IgD-negative memory B cell (primary cell): ENCODE data around the gene CYS1. TPM values are rescaled to one million over a fixed set of nuclear protein-coding genes. Genes with fewer than 3 reads are reported as not detected.
A peak's percentile ranks its signal among the peaks of the same experiment; 100 is the strongest.

Experiments
- H3K27ac Mint-ChIP-seq, 3 donors: one replicate each; pipeline ENCODE4 v1.8.0; 2020 to 2022; ENCODE audit warnings: mild to moderate bottlenecking in 3 of 3, mixed read lengths in 3 of 3, moderate library complexity in 1 of 3
- H3K27me3 Mint-ChIP-seq: one replicate; pipeline ENCODE4 v1.8.0; 2021; ENCODE audit warnings: mixed read lengths
- H3K36me3 Mint-ChIP-seq: one replicate; pipeline ENCODE4 v1.8.0; 2020; ENCODE audit warnings: mild to moderate bottlenecking, mixed read lengths
- H3K4me1 Mint-ChIP-seq, 3 donors: one replicate each; pipeline ENCODE4 v1.8.0; 2020 to 2022; ENCODE audit warnings: mixed read lengths in 3 of 3, mild to moderate bottlenecking in 1 of 3
- H3K4me3 Mint-ChIP-seq, 4 donors: one replicate each; pipeline ENCODE4 v1.8.0; 2020 to 2022; ENCODE audit warnings: mild to moderate bottlenecking in 4 of 4, mixed read lengths in 4 of 4, moderate library complexity in 3 of 4
- H3K9me3 Mint-ChIP-seq, 3 donors: one replicate each; pipeline ENCODE4 v1.8.0; 2020 to 2021; ENCODE audit warnings: mixed read lengths in 3 of 3, mild to moderate bottlenecking in 1 of 3
- polyA plus RNA-seq: library from polyadenylated mRNA; unstranded; fragments of 300-500 nt; fragmentation: Illumina TruSeq; gene quantifications from one replicate; pipeline ENCODE4 v1.2.3, GENCODE V29; 2021

Gene CYS1
- polyA plus RNA-seq, 1 donor from 2014 or later, result not detected

DNA sequence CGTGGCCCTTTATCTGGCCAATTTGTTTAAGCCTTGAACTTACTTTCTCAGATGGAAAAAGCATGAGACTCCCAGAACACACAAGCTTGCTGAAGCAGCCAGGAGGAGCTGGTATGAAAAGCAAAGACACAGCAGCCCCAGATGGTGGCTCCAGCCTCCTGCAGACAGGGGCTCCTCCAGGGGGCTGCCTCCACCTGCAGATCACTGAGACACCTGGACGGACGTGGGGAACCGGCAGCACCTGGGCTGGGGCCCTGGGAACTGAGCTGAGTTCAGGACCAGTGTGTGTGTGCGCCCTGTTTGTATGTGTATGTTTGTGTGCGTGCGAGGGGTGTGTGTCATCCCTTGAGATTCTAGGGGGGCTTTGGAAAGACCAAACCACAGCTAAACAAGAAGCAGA is 8.6 kb downstream of the CYS1 start:
- peaks cover 3 to 4% (median 4%) of the 10 kb centered on the region in 3 donors for H3K4me1 Mint-ChIP-seq
- peaks cover 2% of the 10 kb centered on the region for H3K36me3 Mint-ChIP-seq
- peaks cover 0 to 8% (median 4%) of the 10 kb centered on the region in 3 donors for H3K9me3 Mint-ChIP-seq
- no peak overlapping the region for H3K27ac Mint-ChIP-seq
- peaks cover 24% of the 10 kb centered on the region for H3K27me3 Mint-ChIP-seq
- peak overlapping the region in 1 of 4 donors; percentile 68 for H3K4me3 Mint-ChIP-seq

DNA sequence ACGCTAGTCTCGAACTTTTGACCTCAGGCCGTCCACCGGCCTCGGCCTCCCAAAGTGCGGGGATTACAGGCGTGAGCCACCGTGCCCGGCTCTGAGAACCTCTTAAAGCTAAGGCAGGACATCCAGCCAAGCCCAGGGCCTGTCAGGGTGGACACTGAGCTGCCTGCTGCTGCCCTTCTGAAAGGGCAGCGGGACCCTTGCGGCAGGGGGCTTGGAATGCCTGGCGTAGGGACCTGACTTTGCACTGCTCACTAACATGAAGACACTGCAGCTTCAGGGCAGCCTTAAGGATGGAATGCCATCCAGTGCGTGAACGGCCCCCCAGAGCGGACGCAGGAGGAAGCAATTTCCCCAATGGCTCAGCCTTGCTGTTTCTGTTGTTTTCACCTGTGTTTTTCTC is 9.0 kb downstream of the CYS1 start:
- Mint-ChIP-seq H3K36me3 (peaks cover 2% of the 10 kb centered on the region), H3K4me1 (peaks cover 3 to 4% (median 3%) of the 10 kb centered on the region in 3 donors), H3K27me3 (peaks cover 21% of the 10 kb centered on the region), H3K27ac (no peak overlapping the region), H3K9me3 (peaks cover 0 to 8% (median 4%) of the 10 kb centered on the region in 3 donors), H3K4me3 (no peak overlapping the region)

GRCh38 chr2:10067881-10068280 is 12.3 kb downstream of the CYS1 start:
- H3K27me3 Mint-ChIP-seq, result peaks cover 7% of the 10 kb centered on the region
- peaks cover 3 to 4% (median 3%) of the 10 kb centered on the region in 3 donors for H3K4me1 Mint-ChIP-seq
- peak overlapping the region in 1 of 4 donors; percentile 3 for H3K4me3 Mint-ChIP-seq
- H3K36me3 Mint-ChIP-seq, result peaks cover 4% of the 10 kb centered on the region
- H3K27ac Mint-ChIP-seq, result no peak overlapping the region
- peaks cover 0 to 8% (median 4%) of the 10 kb centered on the region in 3 donors for H3K9me3 Mint-ChIP-seq

DNA sequence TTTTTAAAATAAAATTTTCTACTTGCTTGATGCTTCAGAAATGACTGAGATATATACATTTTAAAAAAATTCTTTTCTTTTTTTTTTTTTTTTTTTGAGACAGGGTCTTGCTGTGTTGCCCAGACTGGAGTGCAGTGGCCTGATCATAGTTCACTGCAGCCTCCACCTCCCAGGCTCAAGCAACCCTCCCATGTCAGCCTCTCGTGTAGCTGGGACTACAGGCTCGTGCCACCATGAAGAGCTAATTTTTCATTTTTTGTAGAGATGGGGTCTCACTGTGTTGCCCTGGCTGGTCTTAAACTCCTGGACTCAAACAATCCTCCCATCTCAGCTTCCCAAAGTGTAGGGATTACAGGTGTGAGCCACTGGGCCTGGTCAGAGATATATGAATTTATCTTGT is 12.9 kb downstream of the CYS1 start:
- peaks cover 0 to under 1% (median 0%) of the 10 kb centered on the region in 3 donors for H3K4me1 Mint-ChIP-seq
- H3K27me3 Mint-ChIP-seq, result peaks cover 2% of the 10 kb centered on the region
- H3K36me3 Mint-ChIP-seq, result peaks cover 4% of the 10 kb centered on the region
- no peak overlapping the region for H3K27ac Mint-ChIP-seq
- no peak overlapping the region for H3K4me3 Mint-ChIP-seq
- peaks cover 0 to 8% (median 4%) of the 10 kb centered on the region in 3 donors for H3K9me3 Mint-ChIP-seq

GRCh38 chr2:10065773-10066055 is 14.5 kb downstream of the CYS1 start:
- Mint-ChIP-seq H3K27ac (no peak overlapping the region), H3K27me3 (peaks cover 3% of the 10 kb centered on the region), H3K36me3 (peaks cover 4% of the 10 kb centered on the region), H3K9me3 (peaks cover 0 to 8% (median 4%) of the 10 kb centered on the region in 3 donors), H3K4me1 (no peaks in the 10 kb centered on the region), H3K4me3 (no peak overlapping the region)

- peaks cover 0 to 8% (median 4%) of the 10 kb centered on the region in 3 donors for H3K9me3 Mint-ChIP-seq
- peaks cover 4% of the 10 kb centered on the region for H3K36me3 Mint-ChIP-seq
- no peaks in the 10 kb centered on the region for H3K4me1 Mint-ChIP-seq
- H3K27me3 Mint-ChIP-seq, result peaks cover 3% of the 10 kb centered on the region
- H3K4me3 Mint-ChIP-seq, result no peak overlapping the region
- no peak overlapping the region for H3K27ac Mint-ChIP-seq
These were observed 15.1 kb downstream of the CYS1 start for GRCh38 chr2:10064932-10065772.

- no peak overlapping the region for H3K27ac Mint-ChIP-seq
- H3K4me3 Mint-ChIP-seq, result no peak overlapping the region
- H3K9me3 Mint-ChIP-seq, result peaks cover 0 to 8% (median 4%) of the 10 kb centered on the region in 3 donors
- peaks cover 3% of the 10 kb centered on the region for H3K27me3 Mint-ChIP-seq
- H3K4me1 Mint-ChIP-seq, result no peaks in the 10 kb centered on the region
- peaks cover 4% of the 10 kb centered on the region for H3K36me3 Mint-ChIP-seq
These were observed 16.6 kb downstream of the CYS1 start for GRCh38 chr2:10063566-10063965.

- H3K27me3 Mint-ChIP-seq, result peaks cover 3% of the 10 kb centered on the region
- H3K9me3 Mint-ChIP-seq, result peaks cover 0 to 3% (median 3%) of the 10 kb centered on the region in 3 donors
- H3K4me3 Mint-ChIP-seq, result no peak overlapping the region
- H3K4me1 Mint-ChIP-seq, result no peaks in the 10 kb centered on the region
- H3K27ac Mint-ChIP-seq, result no peak overlapping the region
- H3K36me3 Mint-ChIP-seq, result peaks cover 2% of the 10 kb centered on the region
These were observed 17.3 kb downstream of the CYS1 start for GRCh38 chr2:10062931-10063365.

DNA sequence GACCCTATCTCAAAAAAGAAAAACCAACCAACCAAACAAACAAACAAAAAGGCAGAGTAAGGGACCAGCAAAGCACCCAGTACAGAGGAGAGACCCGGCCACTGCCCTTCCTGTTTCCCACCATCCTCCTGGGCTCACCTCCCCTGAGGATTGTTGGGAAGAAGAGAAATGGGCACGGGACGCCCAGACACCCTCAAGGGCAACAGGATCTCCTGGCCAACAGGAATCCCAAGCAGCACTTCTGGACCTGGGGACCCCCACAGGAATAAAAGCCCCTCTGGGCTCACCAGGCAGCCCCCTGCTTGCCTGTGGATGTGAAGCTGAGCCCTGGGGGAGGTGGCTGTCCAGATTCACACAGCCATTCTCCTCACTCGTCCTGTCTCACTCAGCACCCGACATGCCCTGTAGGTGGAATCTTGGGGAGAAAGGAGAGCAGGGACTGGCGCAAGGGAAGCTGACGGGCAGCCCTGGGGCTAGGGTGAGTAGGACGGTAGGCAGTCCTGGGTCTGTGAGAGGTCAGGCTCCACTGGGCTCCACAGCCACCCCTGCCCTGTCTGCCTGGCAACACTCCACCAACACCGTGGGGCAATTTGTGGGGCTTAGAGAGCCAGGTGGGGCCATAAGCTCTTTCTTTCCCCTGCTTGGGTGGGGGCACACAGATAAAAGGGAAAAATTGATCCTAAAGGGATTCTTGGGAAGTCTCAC is 18.8 kb downstream of the CYS1 start:
- Mint-ChIP-seq H3K4me1 (peaks cover 0 to 2% (median 0%) of the 10 kb centered on the region in 3 donors), H3K27ac (no peak overlapping the region), H3K4me3 (no peak overlapping the region), H3K27me3 (peaks cover 3% of the 10 kb centered on the region), H3K36me3 (peaks cover 1% of the 10 kb centered on the region), H3K9me3 (no peaks in the 10 kb centered on the region)

GRCh38 chr2:10059552-10060335 is 20.5 kb downstream of the CYS1 start:
- Mint-ChIP-seq H3K36me3 (peaks cover 4% of the 10 kb centered on the region), H3K27ac (no peak overlapping the region), H3K4me1 (peaks cover 0 to 2% (median 0%) of the 10 kb centered on the region in 3 donors), H3K9me3 (no peaks in the 10 kb centered on the region), H3K27me3 (peaks cover 3% of the 10 kb centered on the region), H3K4me3 (no peak overlapping the region)

GRCh38 chr2:10059016-10059351 is 21.2 kb downstream of the CYS1 start:
- H3K27ac Mint-ChIP-seq, result no peak overlapping the region

GRCh38 chr2:10058251-10059015 is 21.8 kb downstream of the CYS1 start:
- H3K4me1 Mint-ChIP-seq, result peaks cover 0 to 4% (median 2%) of the 10 kb centered on the region in 3 donors
- H3K36me3 Mint-ChIP-seq, result peaks cover 2% of the 10 kb centered on the region
- no peak overlapping the region for H3K27ac Mint-ChIP-seq
- peaks cover 2% of the 10 kb centered on the region for H3K27me3 Mint-ChIP-seq
- no peaks in the 10 kb centered on the region for H3K9me3 Mint-ChIP-seq
- H3K4me3 Mint-ChIP-seq, result no peak overlapping the region

More at GRCh38 chr2:10059016-10059351, 21.2 kb downstream of the CYS1 start:
- Mint-ChIP-seq H3K27me3 (peaks cover 2% of the 10 kb centered on the region), H3K4me3 (no peak overlapping the region), H3K4me1 (peaks cover 0 to 2% (median 2%) of the 10 kb centered on the region in 3 donors), H3K9me3 (no peaks in the 10 kb centered on the region), H3K36me3 (peaks cover 2% of the 10 kb centered on the region)

GRCh38 chr2:10057231-10058107 is 22.7 kb downstream of the CYS1 start:
- Mint-ChIP-seq H3K27ac (no peak overlapping the region), H3K4me1 (peaks cover 0 to 4% (median 2%) of the 10 kb centered on the region in 3 donors), H3K4me3 (peak overlapping the region in 1 of 4 donors; percentile 49)

More at GRCh38 chr2:10057231-10058107, 22.7 kb downstream of the CYS1 start:
- H3K9me3 Mint-ChIP-seq, result no peaks in the 10 kb centered on the region
- H3K27me3 Mint-ChIP-seq, result peaks cover 2% of the 10 kb centered on the region
- peaks cover 2% of the 10 kb centered on the region for H3K36me3 Mint-ChIP-seq
